SK-N-SH (cell line): ENCODE data around the gene RNFT2. TPM values are rescaled to one million over a fixed set of nuclear protein-coding genes. Genes with fewer than 3 reads are reported as not detected.

ENCODE experiments used
- CTCF ChIA-PET: fragments of 300-600, 350-600 bp; formaldehyde crosslinking; extraction: SDS; loops from one replicate; lab custom pipeline; 2021; lab: Yijun Ruan, JAX
- POLR2A ChIA-PET: fragments of 350-600 bp; sonication (Branson Sonifier 250); formaldehyde crosslinking; extraction: SDS; loops from one replicate; lab custom pipeline; 2020; ENCODE audit warnings: antibody characterized with exemption, inconsistent platforms; lab: Yijun Ruan, JAX
- DNase-seq: peaks from one replicate; pipeline ENCODE4 v3.0.0; 2012
- H2AFZ ChIP-seq: fragments of 200-600 bp; sonication (generic); 2 replicates; pipeline ENCODE4 v1.8.1; 2016; ENCODE audit warnings: antibody characterized with exemption, mild to moderate bottlenecking, low read depth
- H3F3A ChIP-seq: fragments of 200-600 bp; sonication (generic); replicated peaks from 2 replicates; pipeline ENCODE3; 2016; ENCODE audit warnings: antibody characterized with exemption, mild to moderate bottlenecking; ENCODE audit not compliant: insufficient read depth
- H3K27ac ChIP-seq, 2 experiments: fragments of 200-500 bp in 1 of 2; fragments of 200-600 bp in 1 of 2; sonication (Bioruptor generic) in 1 of 2; sonication (generic), shearing (Covaris generic) in 1 of 2; 2 replicates each; pipeline versions ENCODE4 v1.5.1 to v1.6.1; 2014 to 2016; ENCODE audit warnings: low read depth in 2 of 2, inconsistent platforms in 1 of 2, low read length in 1 of 2, mild to moderate bottlenecking in 1 of 2, mixed read lengths in 1 of 2
- H3K27me3 ChIP-seq: fragments of 200-600 bp; sonication (generic), shearing (Covaris generic); 2 replicates; pipeline ENCODE4 v1.6.1; 2016; ENCODE audit warnings: mixed run types; ENCODE audit not compliant: insufficient read depth
- H3K36me3 ChIP-seq, 2 experiments: fragments of 200-500 bp in 1 of 2; fragments of 200-600 bp in 1 of 2; sonication (Bioruptor generic) in 1 of 2; sonication (generic) in 1 of 2; replicated peaks in 1 of 2; 2 replicates each; pipeline versions ENCODE3 to v1.5.1; 2014 to 2016; ENCODE audit warnings: low read length in 1 of 2, mild to moderate bottlenecking in 1 of 2; ENCODE audit not compliant: insufficient read depth in 2 of 2, control insufficient read depth in 1 of 2
- H3K4me1 ChIP-seq, 2 experiments: fragments of 200-500 bp in 1 of 2; fragments of 200-600 bp in 1 of 2; sonication (Bioruptor generic) in 1 of 2; sonication (generic), shearing (Covaris generic) in 1 of 2; 2 replicates each; pipeline versions ENCODE4 v1.5.1 to v1.6.1; 2014 to 2016; ENCODE audit warnings: low read depth in 1 of 2, low read length in 1 of 2, mixed run types in 1 of 2; ENCODE audit not compliant: insufficient read depth in 2 of 2, control insufficient read depth in 1 of 2
- H3K4me2 ChIP-seq: fragments of 200-600 bp; sonication (generic), shearing (Covaris generic); 2 replicates; pipeline ENCODE4 v1.6.1; 2017; ENCODE audit warnings: mixed run types
- H3K4me3 ChIP-seq, 2 experiments: fragments of 200-500 bp in 1 of 2; fragments of 200-600 bp in 1 of 2; sonication (Bioruptor generic) in 1 of 2; sonication (generic), shearing (Covaris generic) in 1 of 2; 2 replicates each; pipeline versions ENCODE4 v1.5.1 to v1.8.1; 2014 to 2016; ENCODE audit warnings: low read depth in 2 of 2, inconsistent platforms in 1 of 2, low read length in 1 of 2, mild to moderate bottlenecking in 1 of 2, mixed read lengths in 1 of 2, moderate library complexity in 1 of 2
- H3K79me2 ChIP-seq: fragments of 200-600 bp; sonication (generic); 2 replicates; pipeline ENCODE4 v1.8.1; 2017; ENCODE audit warnings: mild to moderate bottlenecking; ENCODE audit not compliant: insufficient read depth
- H3K9ac ChIP-seq: fragments of 200-600 bp; sonication (generic); 2 replicates; pipeline ENCODE4 v1.6.1; 2017; ENCODE audit warnings: mixed run types
- H3K9me2 ChIP-seq: fragments of 200-600 bp; sonication (generic); 2 replicates; pipeline ENCODE4 v1.6.1; 2017; ENCODE audit warnings: mixed run types
- H3K9me3 ChIP-seq: fragments of 200-600 bp; sonication (generic); 2 replicates; pipeline ENCODE4 v1.6.1; 2017; ENCODE audit warnings: mixed run types, mild to moderate bottlenecking, moderate library complexity
- H4K20me1 ChIP-seq: fragments of 200-600 bp; sonication (generic); 2 replicates; pipeline ENCODE4 v1.6.1; 2017; ENCODE audit warnings: mild to moderate bottlenecking, mixed run types; ENCODE audit not compliant: insufficient read depth
- ELF1 ChIP-seq: IDR thresholded peaks from 2 replicates; pipeline ENCODE4 v1.4.0; 2012
- FOXJ3 ChIP-seq: sonication (generic); formaldehyde crosslinking; IDR thresholded peaks from 2 replicates; pipeline ENCODE4 v1.5.1; 2020; ENCODE audit warnings: mild to moderate bottlenecking, missing genetic modification reagents
- FOXM1 ChIP-seq: IDR thresholded peaks from 2 replicates; pipeline ENCODE4 v1.4.0; 2012; ENCODE audit warnings: low read depth, mild to moderate bottlenecking
- GATA2 ChIP-seq: sonication (generic); formaldehyde crosslinking; IDR thresholded peaks from 2 replicates; pipeline ENCODE4 v1.5.0; 2020; ENCODE audit warnings: mild to moderate bottlenecking, missing genetic modification reagents
- JUND ChIP-seq: IDR thresholded peaks from 2 replicates; pipeline ENCODE4 v1.4.0; 2012
- MEF2A ChIP-seq: IDR thresholded peaks from 2 replicates; pipeline ENCODE4 v1.4.0; 2012; ENCODE audit warnings: low read depth, borderline replicate concordance
- REST ChIP-seq: IDR thresholded peaks from 2 replicates; pipeline ENCODE4 v1.6.1; 2012; ENCODE audit warnings: mild to moderate bottlenecking, low read depth, low read length, moderate library complexity
- RXRA ChIP-seq: IDR thresholded peaks from 2 replicates; pipeline ENCODE4 v1.4.0; 2012; ENCODE audit warnings: low read depth, mild to moderate bottlenecking, borderline replicate concordance
- USF2 ChIP-seq: fragments of 150-350 bp; IDR thresholded peaks from 2 replicates; pipeline ENCODE4 v1.6.1; 2017; ENCODE audit warnings: antibody characterized with exemption, low read length, low read depth, borderline replicate concordance
- ZBTB33 ChIP-seq: IDR thresholded peaks from 2 replicates; pipeline ENCODE4 v1.4.0; 2012; ENCODE audit warnings: low read depth, borderline replicate concordance
- WGBS: methylation state at CpG from one replicate; pipeline ENCODE4 v1.1.6; 2017; ENCODE audit warnings: low lambda C conversion rate; 5-methylcytosine and 5-hydroxymethylcytosine counted together
- polyA plus RNA-seq, 3 experiments: library from polyadenylated mRNA; depleted of rRNA; stranded (reverse); fragments of >200 nt; gene quantifications; 2 replicates each; pipeline ENCODE4 v1.2.3, GENCODE V29; 2012

Gene RNFT2
- polyA plus RNA-seq, 1 of the 3 experiments (the other 2 are of a cell fraction), result 3.8 TPM

GRCh38 chr12:116745554-116745953 lies 7.4 kb downstream of the RNFT2 start:
- no peaks in the 10 kb centered on the region for H3F3A ChIP-seq
- WGBS, result 94% methylated on average over 4 of the region's 4 CpGs
- no peaks in the 10 kb centered on the region for H4K20me1 ChIP-seq
- H3K9ac ChIP-seq, result no peak overlapping the region
- H3K4me2 ChIP-seq, result no peak overlapping the region
- peaks cover 0 to 3% of the 10 kb centered on the region in 2 experiments for H3K36me3 ChIP-seq
- no peak overlapping the region for H2AFZ ChIP-seq
- no peak overlapping the region for H3K27ac ChIP-seq
- CTCF ChIA-PET, result no interaction called here
- no peak for TF ChIP-seq RXRA
- TF ChIP-seq GATA2 (CRISPR knock-in tag), result no peak
- no peak for TF ChIP-seq MEF2A
- TF ChIP-seq JUND, result no peak
- TF ChIP-seq ZBTB33, result no peak
- TF ChIP-seq ELF1, result no peak
- TF ChIP-seq, all 33 proteins: peak for 0
- DNase-seq, result no peak
- Histone ChIP-seq H3K9me2 (no peaks in the 10 kb centered on the region), H3K9me3 (no peaks in the 10 kb centered on the region), H3K4me3 (no peak overlapping the region), H3K4me1 (no peaks in the 10 kb centered on the region), H3K27me3 (no peaks in the 10 kb centered on the region), H3K79me2 (no peaks in the 10 kb centered on the region)
- POLR2A ChIA-PET, result no interaction called here

- no peak overlapping the region for H3K4me2 ChIP-seq
- no peaks in the 10 kb centered on the region for H3K9me2 ChIP-seq
- H3K27ac ChIP-seq, result no peak overlapping the region
- no peak overlapping the region for H2AFZ ChIP-seq
- DNase-seq, result no peak
- ChIA-PET POLR2A (no interaction called here), CTCF (no interaction called here)
- WGBS, result no CpG with 5 or more reads among the region's 26 CpGs
- no peak overlapping the region for H3K4me3 ChIP-seq
- no peaks in the 10 kb centered on the region for H4K20me1 ChIP-seq
- H3K9ac ChIP-seq, result no peak overlapping the region
- no peaks in the 10 kb centered on the region for H3F3A ChIP-seq
- no peaks in the 10 kb centered on the region for H3K27me3 ChIP-seq
- no peaks in the 10 kb centered on the region for H3K9me3 ChIP-seq
- H3K79me2 ChIP-seq, result no peaks in the 10 kb centered on the region
- H3K36me3 ChIP-seq, result no peaks in the 10 kb centered on the region
- TF ChIP-seq REST, result no peak
- no peak for TF ChIP-seq FOXM1
- no peak for TF ChIP-seq USF2
- no peak for TF ChIP-seq FOXJ3 (CRISPR knock-in tag)
- H3K4me1 ChIP-seq, result no peaks in the 10 kb centered on the region
These were observed 11.8 kb downstream of the RNFT2 start for GRCh38 chr12:116749884-116750283.
